NCI-H2196 (cell line): ENCODE results near the gene CFAP69.
A peak's percentile ranks its signal among the peaks of the same experiment; 100 is the strongest.

Experiments used
- DNase-seq: peaks from one replicate; lab custom pipeline; 2025; ENCODE audit not compliant: unreplicated experiment; lab: John Stamatoyannopoulos, UW

CFAP69 gene

GRCh38 chr7:90269163-90269562 is 24.2 kb downstream of the CFAP69 start:
- DNase-seq = no peak

- no peak for DNase-seq
Observed at GRCh38 chr7:90270431-90271178, 25.6 kb downstream of the CFAP69 start.

- DNase-seq = no peak
Observed at GRCh38 chr7:90271753-90272152, 26.8 kb downstream of the CFAP69 start.

- DNase-seq = no peak
Observed at GRCh38 chr7:90272242-90272641, 27.3 kb downstream of the CFAP69 start.

- DNase-seq = no peak
Observed at GRCh38 chr7:90274161-90274560, 29.2 kb downstream of the CFAP69 start.

- DNase-seq = no peak
Observed at GRCh38 chr7:90276033-90276728, 31.2 kb downstream of the CFAP69 start.

GRCh38 chr7:90288154-90288553 is 43.2 kb downstream of the CFAP69 start:
- DNase-seq = no peak

- DNase-seq = no peak
Observed at GRCh38 chr7:90290244-90291113, 45.5 kb downstream of the CFAP69 start.

- DNase-seq = peak; percentile 32
Observed at GRCh38 chr7:90298145-90299038, 53.4 kb downstream of the CFAP69 start.

- no peak for DNase-seq
Observed at GRCh38 chr7:90303241-90303640, 58.3 kb downstream of the CFAP69 start.

- DNase-seq = no peak
Observed at GRCh38 chr7:90309872-90310271, 64.9 kb downstream of the CFAP69 start.

GRCh38 chr7:90311175-90311574 is 66.2 kb downstream of the CFAP69 start:
- DNase-seq = no peak

GRCh38 chr7:90312745-90313144 is 67.8 kb downstream of the CFAP69 start:
- no peak for DNase-seq

- no peak for DNase-seq
Observed at GRCh38 chr7:90313907-90314306, 68.9 kb downstream of the CFAP69 start.

GRCh38 chr7:90320014-90320413 is 75.0 kb downstream of the CFAP69 start:
- DNase-seq = no peak

- DNase-seq = no peak
Observed at GRCh38 chr7:90320418-90320800, 75.4 kb downstream of the CFAP69 start.

- no peak for DNase-seq
Observed at GRCh38 chr7:90320801-90321494, 76.0 kb downstream of the CFAP69 start, which contains the start of gene FAM237B. FAM237B (minus strand) TSS chr7:90321304; CDS start chr7:90319748, 1,556 bp downstream.

- no peak for DNase-seq
Observed at GRCh38 chr7:90322837-90323236, 77.9 kb downstream of the CFAP69 start.

GRCh38 chr7:90326500-90326899 is 81.5 kb downstream of the CFAP69 start:
- DNase-seq = no peak
